ENCODE data around the gene ADORA1. TPM values are rescaled to one million over a fixed set of nuclear protein-coding genes. Genes with fewer than 3 reads are reported as not detected.

The ADORA1 gene
- total and polyA plus RNA-seq, 2 of the 13 experiments (the other 11 are each of a cell fraction or from before 2014, with no cell fraction given): 0.11 TPM; not detected in 1

DNA sequence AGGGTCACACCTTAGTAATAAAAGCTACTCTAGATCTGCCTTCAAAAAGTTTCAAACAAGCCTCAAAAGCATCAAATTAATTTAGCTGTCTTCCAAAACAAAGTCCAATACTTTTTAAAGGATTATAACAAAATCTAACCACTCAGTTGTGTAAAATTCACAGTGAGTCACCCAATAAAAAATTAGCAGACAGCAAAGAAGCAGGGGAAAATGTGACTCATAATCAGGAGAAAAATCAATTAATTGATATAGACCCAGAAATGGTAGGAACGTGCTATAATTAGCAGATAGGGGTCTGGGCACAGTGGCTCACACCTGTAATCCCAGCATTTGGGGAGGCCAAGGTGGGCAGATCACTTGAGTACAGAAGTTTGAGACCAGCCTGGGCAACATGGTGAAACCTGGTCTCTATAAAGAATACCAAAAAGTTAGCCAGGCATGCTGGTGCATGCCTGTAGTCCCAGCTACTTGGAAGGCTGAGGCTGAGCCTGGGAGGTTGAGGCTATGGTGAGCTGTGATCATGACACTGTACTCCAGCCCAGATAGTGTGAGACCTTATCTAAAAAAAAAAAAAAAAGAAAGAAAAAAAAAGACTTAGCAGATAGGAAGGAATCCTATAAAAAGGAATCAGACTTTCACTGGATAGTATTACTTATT, 33.6 kb upstream of the ADORA1 start:
- Histone ChIP-seq H3K4me2 (ENCODE audit: low read depth, low read length) (no peak overlapping the region), H3K9me3 (ENCODE audit: low read length) (peaks cover 13% of the 10 kb centered on the region; the same call in 1 of the 2 replicates), H3K9ac (ENCODE audit: insufficient read depth, low read depth, low read length) (no peak overlapping the region), H2AFZ (ENCODE audit: low read length) (no peak overlapping the region), H3K27me3 (ENCODE audit: control insufficient read depth in 1 of 2, insufficient read depth in 2 of 2, low read length in 2 of 2) (peaks cover 0 to 3% of the 10 kb centered on the region in 2 experiments; a peak in 2 of 5 replicates), H3K79me2 (ENCODE audit: insufficient read depth, low read length) (no peaks in the 10 kb centered on the region), H4K20me1 (ENCODE audit: insufficient read depth, low read length) (no peaks in the 10 kb centered on the region), H3K4me1 (ENCODE audit: insufficient read depth, low read length) (no peaks in the 10 kb centered on the region), H3K4me3 (replicated peaks in 1 of 3; ENCODE audit: insufficient read depth in 1 of 3, low read depth in 2 of 3, low read length in 3 of 3) (no peak overlapping the region), H3K36me3 (replicated peaks in 1 of 2; ENCODE audit: control insufficient read depth in 1 of 2, insufficient read depth in 2 of 2, low read length in 2 of 2) (no peaks in the 10 kb centered on the region), H3K27ac (ENCODE audit: extremely low read length, insufficient read depth, low read length) (no peak overlapping the region)
- in situ Hi-C loops (cut with HindIII; ENCODE audit: extremely low pct_ligation_motif_present, low pct_unique_long_range_greater_than_20kb): no loop called here
- CTCF ChIA-PET (ENCODE audit: low intra/inter-chr PET ratio, low total read pairs): no interaction called here
- 4% methylated on average over 1 of the region's 1 CpG for WGBS (ENCODE audit: low lambda C conversion rate)
- DNase-seq (ENCODE audit: low spot score): no peak
- intact Hi-C loops (cut with micrococcal nuclease; ENCODE audit: unreplicated experiment): no loop called here
- no peak for FAIRE-seq
- no peak for TF ChIP-seq CENPT (CRISPR knock-in tag; IDR thresholded peaks at IDR 0.05; ENCODE audit: low read depth)
- TF ChIP-seq ZNF10 (CRISPR knock-in tag; IDR thresholded peaks at IDR 0.05; ENCODE audit: borderline replicate concordance, low read depth): no peak
- no peak for TF ChIP-seq ZNF329 (CRISPR knock-in tag; IDR thresholded peaks at IDR 0.05; ENCODE audit: low read depth)
- no peak for TF ChIP-seq SMARCC2 (IDR thresholded peaks at IDR 0.05)
- TF ChIP-seq, protein P1, sequence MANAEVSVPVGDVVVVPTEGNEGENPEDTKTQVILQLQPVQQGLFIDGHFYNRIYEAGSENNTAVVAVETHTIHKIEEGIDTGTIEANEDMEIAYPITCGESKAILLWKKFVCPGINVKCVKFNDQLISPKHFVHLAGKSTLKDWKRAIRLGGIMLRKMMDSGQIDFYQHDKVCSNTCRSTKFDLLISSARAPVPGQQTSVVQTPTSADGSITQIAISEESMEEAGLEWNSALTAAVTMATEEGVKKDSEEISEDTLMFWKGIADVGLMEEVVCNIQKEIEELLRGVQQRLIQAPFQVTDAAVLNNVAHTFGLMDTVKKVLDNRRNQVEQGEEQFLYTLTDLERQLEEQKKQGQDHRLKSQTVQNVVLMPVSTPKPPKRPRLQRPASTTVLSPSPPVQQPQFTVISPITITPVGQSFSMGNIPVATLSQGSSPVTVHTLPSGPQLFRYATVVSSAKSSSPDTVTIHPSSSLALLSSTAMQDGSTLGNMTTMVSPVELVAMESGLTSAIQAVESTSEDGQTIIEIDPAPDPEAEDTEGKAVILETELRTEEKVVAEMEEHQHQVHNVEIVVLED (CRISPR knock-in tag; IDR thresholded peaks at IDR 0.05; ENCODE audit: borderline replicate concordance): no peak
- no peak for TF ChIP-seq SIX4 (CRISPR knock-in tag; IDR thresholded peaks at IDR 0.05)
- no peak for TF ChIP-seq GTF3A (CRISPR knock-in tag; conservative IDR thresholded peaks at IDR 0.05)
- no peak for TF ChIP-seq ZNF644 (CRISPR knock-in tag; IDR thresholded peaks at IDR 0.05; ENCODE audit: low read depth)
- no peak for TF ChIP-seq MIER3 (CRISPR knock-in tag; IDR thresholded peaks at IDR 0.05; ENCODE audit: borderline replicate concordance)
- no peak for TF ChIP-seq TBX2 (CRISPR knock-in tag; IDR thresholded peaks at IDR 0.05; ENCODE audit: borderline replicate concordance)
- no peak for TF ChIP-seq ZSCAN12 (CRISPR knock-in tag; IDR thresholded peaks at IDR 0.05)
- TF ChIP-seq TAF1 (CRISPR knock-in tag; IDR thresholded peaks at IDR 0.05): no peak
- TF ChIP-seq HOXD1 (CRISPR knock-in tag; IDR thresholded peaks at IDR 0.05): no peak
- no peak for TF ChIP-seq ESRRA (CRISPR knock-in tag; IDR thresholded peaks at IDR 0.05; ENCODE audit: low read depth)
- TF ChIP-seq KDM1A (CRISPR knock-in tag; IDR thresholded peaks at IDR 0.05): no peak
- TF ChIP-seq TFE3 (CRISPR knock-in tag; IDR thresholded peaks at IDR 0.05): no peak
- no peak for TF ChIP-seq NFE2 (CRISPR knock-in tag; IDR thresholded peaks at IDR 0.05)
- TF ChIP-seq, protein P2, sequence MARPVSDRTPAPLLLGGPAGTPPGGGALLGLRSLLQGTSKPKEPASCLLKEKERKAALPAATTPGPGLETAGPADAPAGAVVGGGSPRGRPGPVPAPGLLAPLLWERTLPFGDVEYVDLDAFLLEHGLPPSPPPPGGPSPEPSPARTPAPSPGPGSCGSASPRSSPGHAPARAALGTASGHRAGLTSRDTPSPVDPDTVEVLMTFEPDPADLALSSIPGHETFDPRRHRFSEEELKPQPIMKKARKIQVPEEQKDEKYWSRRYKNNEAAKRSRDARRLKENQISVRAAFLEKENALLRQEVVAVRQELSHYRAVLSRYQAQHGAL (CRISPR knock-in tag; IDR thresholded peaks at IDR 0.05; ENCODE audit: not compliant biosample characterization): no peak
- TF ChIP-seq, protein P3, sequence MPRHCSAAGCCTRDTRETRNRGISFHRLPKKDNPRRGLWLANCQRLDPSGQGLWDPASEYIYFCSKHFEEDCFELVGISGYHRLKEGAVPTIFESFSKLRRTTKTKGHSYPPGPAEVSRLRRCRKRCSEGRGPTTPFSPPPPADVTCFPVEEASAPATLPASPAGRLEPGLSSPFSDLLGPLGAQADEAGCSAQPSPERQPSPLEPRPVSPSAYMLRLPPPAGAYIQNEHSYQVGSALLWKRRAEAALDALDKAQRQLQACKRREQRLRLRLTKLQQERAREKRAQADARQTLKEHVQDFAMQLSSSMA (CRISPR knock-in tag; IDR thresholded peaks at IDR 0.05): no peak
- no peak for TF ChIP-seq ZNF382 (CRISPR knock-in tag; IDR thresholded peaks at IDR 0.05; ENCODE audit: borderline replicate concordance)
- BruUV-seq (replicated peaks): no TSS peak
- ATAC-seq: no peak
- POLR2A ChIA-PET: no interaction called here

All from HepG2 (cell line).